ENCODE data around the gene LYST. TPM values are rescaled to one million over a fixed set of nuclear protein-coding genes. Genes with fewer than 3 reads are reported as not detected.

The LYST gene
- total and polyA plus RNA-seq, 2 of the 4 experiments (the other 2 are of a cell fraction), result 2.2 to 7.2 TPM

GRCh38 chr1:235791532-235792060 is 75.1 kb downstream of the LYST start:
- CTCF ChIA-PET, result interaction anchor here (0.6 to 1.3 kb wide), 3 partner anchors 14 to 180 kb away, joined by 3 to 4 read pairs (median 3); no protein-coding TSS in a partner anchor
- H4K8ac ChIP-seq (ENCODE audit: low read depth in 2 of 2, low read length in 2 of 2), result no peak overlapping the region
- H4K5ac ChIP-seq (ENCODE audit: low read depth, low read length), result no peak overlapping the region
- H3K27me3 ChIP-seq (ENCODE audit: control insufficient read depth, insufficient read depth, low read length), result no peaks in the 10 kb centered on the region
- no peak overlapping the region for H2BK5ac ChIP-seq (ENCODE audit: low read depth, low read length, poor library complexity, severe bottlenecking)
- no peaks in the 10 kb centered on the region for H3K4me1 ChIP-seq (ENCODE audit: control insufficient read depth, insufficient read depth, low read length)
- H3K4me2 ChIP-seq (ENCODE audit: low read depth, low read length), result no peak overlapping the region
- DNase-seq, result no peak
- in situ Hi-C loops (cut with MboI; ENCODE audit: low sequenced_read_pairs) (no loop called here), dilution Hi-C loops (cut with HindIII; ENCODE audit: low sequenced_read_pairs, unreplicated experiment) (no loop called here), intact Hi-C loops (cut with micrococcal nuclease) (loop anchor here (5.0 kb wide), 1 partner anchor 51 kb away; no protein-coding TSS in a partner anchor)
- H2AFZ ChIP-seq (replicated peaks; ENCODE audit: low read length, poor library complexity), result no peak overlapping the region
- no peak overlapping the region for H2BK120ac ChIP-seq (ENCODE audit: low read depth, low read length)
- no peak for TF ChIP-seq CEBPB (IDR thresholded peaks at IDR 0.05; ENCODE audit: low read depth, low read length)
- TF ChIP-seq, protein P1, sequence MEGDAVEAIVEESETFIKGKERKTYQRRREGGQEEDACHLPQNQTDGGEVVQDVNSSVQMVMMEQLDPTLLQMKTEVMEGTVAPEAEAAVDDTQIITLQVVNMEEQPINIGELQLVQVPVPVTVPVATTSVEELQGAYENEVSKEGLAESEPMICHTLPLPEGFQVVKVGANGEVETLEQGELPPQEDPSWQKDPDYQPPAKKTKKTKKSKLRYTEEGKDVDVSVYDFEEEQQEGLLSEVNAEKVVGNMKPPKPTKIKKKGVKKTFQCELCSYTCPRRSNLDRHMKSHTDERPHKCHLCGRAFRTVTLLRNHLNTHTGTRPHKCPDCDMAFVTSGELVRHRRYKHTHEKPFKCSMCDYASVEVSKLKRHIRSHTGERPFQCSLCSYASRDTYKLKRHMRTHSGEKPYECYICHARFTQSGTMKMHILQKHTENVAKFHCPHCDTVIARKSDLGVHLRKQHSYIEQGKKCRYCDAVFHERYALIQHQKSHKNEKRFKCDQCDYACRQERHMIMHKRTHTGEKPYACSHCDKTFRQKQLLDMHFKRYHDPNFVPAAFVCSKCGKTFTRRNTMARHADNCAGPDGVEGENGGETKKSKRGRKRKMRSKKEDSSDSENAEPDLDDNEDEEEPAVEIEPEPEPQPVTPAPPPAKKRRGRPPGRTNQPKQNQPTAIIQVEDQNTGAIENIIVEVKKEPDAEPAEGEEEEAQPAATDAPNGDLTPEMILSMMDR (conservative IDR thresholded peaks at IDR 0.05; ENCODE audit: low read depth, low read length), result no peak
- 0 out of 2 replicates have a peak overlapping the region, but pooled peaks have one; percentile 10 for H3K4ac ChIP-seq (ENCODE audit: low read depth, low read length)
- H3K27ac ChIP-seq (ENCODE audit: insufficient read depth, low read length), result no peak overlapping the region
- H3K23ac ChIP-seq (ENCODE audit: low read depth, low read length), result no peak overlapping the region
- H3K36me3 ChIP-seq (ENCODE audit: control insufficient read depth, insufficient read depth, low read length), result peaks cover 2% of the 10 kb centered on the region; the same call in 1 of the 2 replicates
- no peak overlapping the region for H2AK9ac ChIP-seq (replicated peaks; ENCODE audit: low read depth, low read length, poor library complexity)
- no TSS peak for BruUV-seq (replicated peaks)
- no peak overlapping the region for H3K9ac ChIP-seq (ENCODE audit: low read depth, low read length)
- no peaks in the 10 kb centered on the region for H3K79me1 ChIP-seq (ENCODE audit: low read depth in 1 of 2, low read length in 2 of 2)
- H3K9me1 ChIP-seq (ENCODE audit: insufficient read depth, low read length), result no peaks in the 10 kb centered on the region; the same call in 1 of the 2 replicates
- H4K91ac ChIP-seq (ENCODE audit: insufficient read depth, low read depth, low read length), result 0 out of 2 replicates have a peak overlapping the region, but pooled peaks have one; percentile 32
- POLR2A ChIA-PET (ENCODE audit: unreplicated experiment), result no interaction called here
- H4K20me1 ChIP-seq (ENCODE audit: insufficient read depth, low read length), result no peaks in the 10 kb centered on the region
- ATAC-seq (ENCODE audit: low read depth), result no peak
- H3K9me3 ChIP-seq (ENCODE audit: control insufficient read depth, insufficient read depth, low read length), result peaks cover 4% of the 10 kb centered on the region
- H3K14ac ChIP-seq (replicated peaks; ENCODE audit: low read depth, low read length), result no peak overlapping the region
- H2AK5ac ChIP-seq (ENCODE audit: low read depth, low read length), result no peak overlapping the region
- no CpG with 5 or more reads among the region's 7 CpGs for WGBS, 2 experiments (ENCODE audit: extremely low coverage in 2 of 2, insufficient read length in 1 of 2)
- no peak overlapping the region for H3K18ac ChIP-seq (ENCODE audit: low read depth, low read length)
- H3K56ac ChIP-seq (ENCODE audit: extremely low read depth, insufficient read depth, low read length), result no peak overlapping the region
- H2BK15ac ChIP-seq (ENCODE audit: low read depth, low read length), result no peak overlapping the region
- H2BK20ac ChIP-seq (ENCODE audit: low read depth, low read length), result no peak overlapping the region
- H3K4me3 ChIP-seq (ENCODE audit: insufficient read depth, low read depth, low read length), result no peak overlapping the region

All from IMR-90 (cell line).